SU-DHL-6 (cell line): Measurements from ENCODE around the gene DSTYK.

ENCODE experiments used
- H2AFZ ChIP-seq: fragments of 200-600 bp; sonication (generic); 2 replicates; pipeline ENCODE4 v1.6.1; 2014; ENCODE audit warnings: low read depth, mild to moderate bottlenecking, moderate library complexity, mixed read lengths, antibody characterized with exemption, low read length; ENCODE audit not compliant: severe bottlenecking
- H3F3A ChIP-seq: fragments of 200-600 bp; shearing (Covaris generic); 2 replicates; pipeline ENCODE4 v1.6.0; 2016; ENCODE audit warnings: antibody characterized with exemption, mild to moderate bottlenecking; ENCODE audit not compliant: insufficient read depth
- H3K27ac ChIP-seq: fragments of 200-600 bp; sonication (generic); 2 replicates; pipeline ENCODE4 v1.5.1; 2016; ENCODE audit warnings: low read depth, mild to moderate bottlenecking, low read length, moderate library complexity, mixed read lengths
- H3K27me3 ChIP-seq: fragments of 200-600 bp; sonication (generic), shearing (Covaris generic); 2 replicates; pipeline ENCODE4 v1.6.0; 2014; ENCODE audit warnings: mild to moderate bottlenecking, low read length
- H3K36me3 ChIP-seq: fragments of 200-600 bp; sonication (generic); 2 replicates; pipeline ENCODE4 v1.6.1; 2014; ENCODE audit warnings: mild to moderate bottlenecking, low read length, mixed read lengths
- H3K4me2 ChIP-seq: fragments of 300-600, 200-600 bp; shearing (Covaris generic), sonication (generic); 2 replicates; pipeline ENCODE4 v1.6.0; 2014; ENCODE audit warnings: low read length, low read depth, mild to moderate bottlenecking; ENCODE audit not compliant: poor library complexity, severe bottlenecking
- H3K4me3 ChIP-seq: fragments of 200-600 bp; sonication (generic); 2 replicates; pipeline ENCODE4 v1.5.1; 2014; ENCODE audit warnings: antibody characterized with exemption, low read length, mild to moderate bottlenecking, mixed read lengths; ENCODE audit not compliant: insufficient read depth, poor library complexity, severe bottlenecking
- H3K79me2 ChIP-seq: fragments of 200-600 bp; sonication (generic); 2 replicates; pipeline ENCODE4 v1.6.1; 2014; ENCODE audit warnings: mild to moderate bottlenecking, low read length, moderate library complexity; ENCODE audit not compliant: insufficient read depth
- H3K9ac ChIP-seq: fragments of 200-600 bp; sonication (generic); 2 replicates; pipeline ENCODE4 v1.7.0; 2014; ENCODE audit warnings: mild to moderate bottlenecking, low read length
- H3K9me2 ChIP-seq: fragments of 200-600 bp; sonication (generic); replicated peaks from 2 replicates; pipeline ENCODE4 v1.6.1; 2014; ENCODE audit warnings: low read length; ENCODE audit not compliant: insufficient read depth
- H3K9me3 ChIP-seq: fragments of 200-600 bp; sonication (generic); 2 replicates; pipeline ENCODE4 v1.6.1; 2014; ENCODE audit warnings: low read length, mixed read lengths; ENCODE audit not compliant: insufficient read depth
- H4K20me1 ChIP-seq: fragments of 200-600 bp; sonication (generic); 2 replicates; pipeline ENCODE4 v1.6.1; 2014; ENCODE audit warnings: low read depth, mild to moderate bottlenecking, antibody characterized with exemption, low read length, moderate library complexity, mixed read lengths
- EZH2phosphoT487 ChIP-seq: fragments of 200-600 bp; sonication (generic), shearing (Covaris generic); conservative IDR thresholded peaks from 2 replicates; pipeline ENCODE4 v1.6.1; 2018; ENCODE audit warnings: mild to moderate bottlenecking, antibody characterized with exemption, low read length, moderate library complexity, mixed read lengths
- TF ChIP-seq, protein P1 (sequence below): fragments of 200-600 bp; sonication (generic); IDR thresholded peaks from one replicate; pipeline ENCODE4 v1.5.1; 2017; ENCODE audit warnings: antibody characterized with exemption, mild to moderate bottlenecking, low read length, moderate library complexity; ENCODE audit not compliant: insufficient read depth, poor library complexity, severe bottlenecking

The DSTYK gene

GRCh38 chr1:205247130-205247921, 35.8 kb upstream of the DSTYK start:
- Histone ChIP-seq H3K79me2 (no peaks in the 10 kb centered on the region), H3K9me2 (no peaks in the 10 kb centered on the region), H3K9ac (no peak overlapping the region), H3K9me3 (no peaks in the 10 kb centered on the region), H3K4me3 (no peak overlapping the region), H3K36me3 (no peaks in the 10 kb centered on the region), H2AFZ (no peak overlapping the region), H4K20me1 (no peaks in the 10 kb centered on the region), H3K27me3 (no peaks in the 10 kb centered on the region), H3F3A (no peaks in the 10 kb centered on the region), H3K27ac (no peak overlapping the region), H3K4me2 (no peak overlapping the region)
- TF ChIP-seq EZH2phosphoT487 = no peak
- TF ChIP-seq, protein P1, sequence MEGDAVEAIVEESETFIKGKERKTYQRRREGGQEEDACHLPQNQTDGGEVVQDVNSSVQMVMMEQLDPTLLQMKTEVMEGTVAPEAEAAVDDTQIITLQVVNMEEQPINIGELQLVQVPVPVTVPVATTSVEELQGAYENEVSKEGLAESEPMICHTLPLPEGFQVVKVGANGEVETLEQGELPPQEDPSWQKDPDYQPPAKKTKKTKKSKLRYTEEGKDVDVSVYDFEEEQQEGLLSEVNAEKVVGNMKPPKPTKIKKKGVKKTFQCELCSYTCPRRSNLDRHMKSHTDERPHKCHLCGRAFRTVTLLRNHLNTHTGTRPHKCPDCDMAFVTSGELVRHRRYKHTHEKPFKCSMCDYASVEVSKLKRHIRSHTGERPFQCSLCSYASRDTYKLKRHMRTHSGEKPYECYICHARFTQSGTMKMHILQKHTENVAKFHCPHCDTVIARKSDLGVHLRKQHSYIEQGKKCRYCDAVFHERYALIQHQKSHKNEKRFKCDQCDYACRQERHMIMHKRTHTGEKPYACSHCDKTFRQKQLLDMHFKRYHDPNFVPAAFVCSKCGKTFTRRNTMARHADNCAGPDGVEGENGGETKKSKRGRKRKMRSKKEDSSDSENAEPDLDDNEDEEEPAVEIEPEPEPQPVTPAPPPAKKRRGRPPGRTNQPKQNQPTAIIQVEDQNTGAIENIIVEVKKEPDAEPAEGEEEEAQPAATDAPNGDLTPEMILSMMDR = no peak

GRCh38 chr1:205246351-205247119, 35.0 kb upstream of the DSTYK start:
- Histone ChIP-seq H3K9ac (no peak overlapping the region), H3K27ac (no peak overlapping the region), H3K9me3 (no peaks in the 10 kb centered on the region), H3K4me2 (no peak overlapping the region), H3K9me2 (no peaks in the 10 kb centered on the region), H3K36me3 (no peaks in the 10 kb centered on the region), H4K20me1 (no peaks in the 10 kb centered on the region), H3K27me3 (no peaks in the 10 kb centered on the region), H2AFZ (no peak overlapping the region), H3K4me3 (no peak overlapping the region), H3F3A (no peaks in the 10 kb centered on the region), H3K79me2 (no peaks in the 10 kb centered on the region)
- TF ChIP-seq EZH2phosphoT487 = no peak
- TF ChIP-seq, protein P1 = no peak

DNA sequence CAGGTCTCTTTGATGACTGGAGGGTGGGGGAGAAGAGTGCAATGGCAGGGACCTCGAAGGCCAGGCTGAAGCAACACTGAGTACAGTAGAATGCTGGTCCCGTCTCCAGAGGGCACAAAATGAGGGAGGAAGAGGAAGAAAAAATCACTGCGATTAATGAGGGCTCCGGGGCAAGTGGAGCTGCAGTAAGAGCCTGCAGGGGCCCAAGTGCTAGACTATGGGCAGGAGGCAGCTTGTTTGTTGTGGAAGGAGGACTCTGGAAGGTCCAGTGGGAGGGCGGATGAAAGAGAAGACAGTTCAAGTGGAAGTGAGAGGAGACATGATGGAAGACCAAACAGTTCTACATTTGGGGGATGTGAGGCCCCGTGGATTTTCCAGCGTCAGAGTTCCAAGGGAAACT, 33.6 kb upstream of the DSTYK start:
- Histone ChIP-seq H3K9ac (no peak overlapping the region), H3K4me2 (no peak overlapping the region), H3F3A (no peaks in the 10 kb centered on the region), H2AFZ (no peak overlapping the region), H3K27ac (no peak overlapping the region), H4K20me1 (no peaks in the 10 kb centered on the region), H3K9me2 (no peaks in the 10 kb centered on the region), H3K9me3 (no peaks in the 10 kb centered on the region), H3K79me2 (no peaks in the 10 kb centered on the region), H3K4me3 (no peak overlapping the region), H3K36me3 (no peaks in the 10 kb centered on the region), H3K27me3 (no peaks in the 10 kb centered on the region)
- no peak for TF ChIP-seq EZH2phosphoT487
- TF ChIP-seq, protein P1 = no peak
